Measurements from ENCODE around the gene PTPRU. TPM values are rescaled to one million over a fixed set of nuclear protein-coding genes. Genes with fewer than 3 reads are reported as not detected.

The PTPRU gene
- total RNA-seq, 3 donors from 2014 or later: 1.8 to 14.3 (median 2.2) TPM

DNA sequence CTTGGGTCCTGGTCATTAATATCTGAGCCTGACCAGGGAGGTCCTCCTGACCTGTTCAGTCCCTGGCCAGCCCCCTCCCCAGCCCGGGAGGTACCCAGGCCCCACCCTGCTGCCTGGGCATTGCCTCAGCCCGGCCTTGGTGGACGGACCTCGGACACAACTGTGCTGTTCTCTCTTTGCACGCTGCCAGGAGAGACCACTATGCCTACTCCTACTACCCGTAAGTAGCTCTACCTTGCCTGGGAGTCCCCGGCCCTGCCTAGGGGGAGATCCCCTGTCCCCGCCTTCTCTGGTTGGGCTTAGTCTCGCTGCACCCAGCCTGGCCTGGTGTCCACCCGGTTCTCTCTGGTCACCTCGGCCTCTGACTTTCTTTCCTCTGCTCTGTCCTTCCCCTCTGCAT, 53.2 kb downstream of the PTPRU start:
- Histone ChIP-seq H3K4me3 (no peak overlapping the region), H3K9me3 (no peaks in the 10 kb centered on the region), H3K36me3 (ENCODE audit: low read depth) (no peaks in the 10 kb centered on the region), H3K4me1 (ENCODE audit: low read depth) (no peaks in the 10 kb centered on the region)
- DNase-seq (no peak), ATAC-seq (no peak)
- intact Hi-C loops (cut with DNase I, micrococcal nuclease): no loop called here
- TF ChIP-seq, protein P1, sequence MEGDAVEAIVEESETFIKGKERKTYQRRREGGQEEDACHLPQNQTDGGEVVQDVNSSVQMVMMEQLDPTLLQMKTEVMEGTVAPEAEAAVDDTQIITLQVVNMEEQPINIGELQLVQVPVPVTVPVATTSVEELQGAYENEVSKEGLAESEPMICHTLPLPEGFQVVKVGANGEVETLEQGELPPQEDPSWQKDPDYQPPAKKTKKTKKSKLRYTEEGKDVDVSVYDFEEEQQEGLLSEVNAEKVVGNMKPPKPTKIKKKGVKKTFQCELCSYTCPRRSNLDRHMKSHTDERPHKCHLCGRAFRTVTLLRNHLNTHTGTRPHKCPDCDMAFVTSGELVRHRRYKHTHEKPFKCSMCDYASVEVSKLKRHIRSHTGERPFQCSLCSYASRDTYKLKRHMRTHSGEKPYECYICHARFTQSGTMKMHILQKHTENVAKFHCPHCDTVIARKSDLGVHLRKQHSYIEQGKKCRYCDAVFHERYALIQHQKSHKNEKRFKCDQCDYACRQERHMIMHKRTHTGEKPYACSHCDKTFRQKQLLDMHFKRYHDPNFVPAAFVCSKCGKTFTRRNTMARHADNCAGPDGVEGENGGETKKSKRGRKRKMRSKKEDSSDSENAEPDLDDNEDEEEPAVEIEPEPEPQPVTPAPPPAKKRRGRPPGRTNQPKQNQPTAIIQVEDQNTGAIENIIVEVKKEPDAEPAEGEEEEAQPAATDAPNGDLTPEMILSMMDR (IDR thresholded peaks at IDR 0.05): no peak

DNA sequence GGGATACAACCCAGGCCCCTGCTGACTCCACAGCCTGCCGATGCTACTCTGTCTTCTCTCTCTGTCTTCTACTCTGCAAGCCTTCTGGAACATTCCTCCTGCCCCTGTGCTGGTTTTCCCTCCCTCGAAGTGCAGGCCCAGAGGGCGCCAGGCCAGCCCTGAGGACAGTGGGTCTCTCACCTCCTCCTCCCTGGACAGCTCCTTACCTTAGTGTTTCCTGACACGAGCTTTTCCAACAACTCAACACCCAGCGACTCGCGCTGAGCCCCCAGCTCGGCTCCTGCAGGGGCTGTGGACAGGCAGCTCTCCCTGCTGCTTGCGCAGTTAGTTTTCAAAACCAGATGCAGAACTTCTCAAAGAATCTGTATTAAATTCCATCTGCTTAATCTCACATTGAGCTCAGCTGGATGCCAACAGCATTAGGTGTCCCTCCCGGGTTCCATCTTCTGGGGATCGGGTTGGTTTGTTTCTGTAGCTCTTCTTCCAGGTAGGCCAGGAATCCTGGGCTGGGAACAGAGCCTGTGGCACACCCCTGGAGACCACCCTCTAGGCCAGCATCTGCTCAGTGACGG, 54.2 kb downstream of the PTPRU start:
- Histone ChIP-seq H3K4me3 (no peak overlapping the region), H3K9me3 (no peaks in the 10 kb centered on the region), H3K36me3 (ENCODE audit: low read depth) (no peaks in the 10 kb centered on the region), H3K4me1 (ENCODE audit: low read depth) (no peaks in the 10 kb centered on the region)
- TF ChIP-seq, protein P1 (IDR thresholded peaks at IDR 0.05): no peak
- ATAC-seq (no peak), DNase-seq (no peak)
- intact Hi-C loops (cut with DNase I, micrococcal nuclease): no loop called here

DNA sequence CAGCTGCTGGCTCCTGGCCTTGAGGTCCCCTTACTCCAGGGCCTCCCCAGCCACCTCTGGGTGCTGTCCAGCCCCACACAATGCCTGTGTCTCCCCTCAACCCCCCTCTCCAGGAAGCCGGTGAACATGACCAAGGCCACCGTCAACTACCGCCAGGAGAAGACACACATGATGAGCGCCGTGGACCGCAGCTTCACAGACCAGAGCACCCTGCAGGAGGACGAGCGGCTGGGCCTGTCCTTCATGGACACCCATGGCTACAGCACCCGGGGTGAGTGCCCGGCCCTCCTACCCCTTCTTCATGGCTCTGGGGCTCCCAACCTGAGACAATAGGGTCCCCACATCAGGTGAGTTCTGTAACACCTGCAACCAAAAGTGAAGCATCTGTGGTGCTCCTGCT, 55.4 kb downstream of the PTPRU start:
- H3K36me3 ChIP-seq (ENCODE audit: low read depth): no peaks in the 10 kb centered on the region
- no peak for ATAC-seq
- intact Hi-C loops (cut with DNase I, micrococcal nuclease): no loop called here
- no peak overlapping the region for H3K4me3 ChIP-seq
- TF ChIP-seq, protein P1 (IDR thresholded peaks at IDR 0.05): no peak
- no peaks in the 10 kb centered on the region for H3K9me3 ChIP-seq
- DNase-seq: no peak
- no peaks in the 10 kb centered on the region for H3K4me1 ChIP-seq (ENCODE audit: low read depth)

DNA sequence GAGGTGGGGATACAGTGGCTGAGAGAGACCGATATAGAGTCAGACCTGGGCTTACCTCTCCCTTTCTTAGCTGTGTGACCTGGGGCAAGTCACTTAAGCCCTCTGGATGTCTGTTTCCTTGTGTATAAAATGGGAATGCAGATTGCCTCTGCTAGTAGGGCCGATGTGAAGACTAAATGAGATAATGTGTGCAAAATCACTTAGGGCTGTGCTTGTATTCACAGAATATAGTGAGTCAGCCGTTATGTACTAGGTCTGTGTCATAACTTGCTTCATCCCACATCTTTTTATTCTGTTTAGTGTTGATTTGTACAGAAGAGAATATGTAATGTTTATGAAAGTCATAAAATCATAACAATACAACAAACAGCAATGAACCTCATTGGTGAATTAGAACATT, 56.0 kb downstream of the PTPRU start:
- intact Hi-C loops (cut with DNase I, micrococcal nuclease): no loop called here

DNA sequence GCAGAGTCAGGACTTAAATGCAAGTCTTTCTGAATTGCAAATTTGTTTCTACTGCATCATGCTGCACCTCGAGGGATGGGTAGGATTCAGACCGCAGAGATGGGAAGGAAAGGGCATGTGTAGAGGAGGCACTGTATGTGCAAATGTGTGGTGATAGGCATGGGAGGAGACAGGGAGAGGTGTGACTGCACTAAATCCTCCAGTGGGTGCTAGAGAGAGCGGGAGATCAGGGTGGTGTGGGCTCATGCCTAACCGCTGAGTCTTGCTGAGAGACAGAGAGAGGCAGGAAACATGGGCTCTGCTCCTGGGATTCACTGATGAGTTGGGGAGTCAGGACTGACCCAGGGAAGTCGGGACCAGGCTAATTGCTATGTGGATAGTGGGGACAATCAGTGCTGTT, 61.1 kb downstream of the PTPRU start:
- H3K9me3 ChIP-seq: no peaks in the 10 kb centered on the region
- DNase-seq: no peak
- no peak for ATAC-seq
- no peak overlapping the region for H3K4me3 ChIP-seq
- H3K4me1 ChIP-seq (ENCODE audit: low read depth): no peaks in the 10 kb centered on the region
- intact Hi-C loops (cut with DNase I, micrococcal nuclease): no loop called here
- TF ChIP-seq, protein P1 (IDR thresholded peaks at IDR 0.05): no peak
- no peaks in the 10 kb centered on the region for H3K36me3 ChIP-seq (ENCODE audit: low read depth)

More for the DNA sequence above, 56.0 kb downstream of the PTPRU start:
- TF ChIP-seq, protein P1 (IDR thresholded peaks at IDR 0.05): no peak
- DNase-seq (no peak), ATAC-seq (no peak)
- H3K36me3 ChIP-seq (ENCODE audit: low read depth): no peaks in the 10 kb centered on the region
- H3K9me3 ChIP-seq: no peaks in the 10 kb centered on the region
- H3K4me3 ChIP-seq: no peak overlapping the region
- no peaks in the 10 kb centered on the region for H3K4me1 ChIP-seq (ENCODE audit: low read depth)

DNA sequence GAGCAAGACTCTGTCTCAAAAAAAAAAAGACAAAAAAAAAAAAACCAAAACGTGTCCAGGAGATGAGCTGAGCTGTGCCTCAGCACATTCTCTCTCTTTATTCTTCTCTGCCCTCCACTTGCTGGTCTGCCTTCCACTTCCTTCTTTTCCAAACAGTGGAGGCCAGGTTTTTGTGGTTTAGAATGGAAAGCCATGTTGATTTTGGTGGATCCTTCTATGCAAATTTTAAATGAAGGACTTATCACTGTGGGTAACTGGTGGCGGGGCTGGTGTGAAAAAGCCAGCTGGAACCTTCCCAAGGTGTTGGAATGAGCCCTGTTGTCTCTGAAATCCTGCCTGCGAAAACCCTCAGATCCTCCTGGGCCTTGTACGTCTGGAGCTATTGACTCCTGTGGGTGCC, 61.9 kb downstream of the PTPRU start:
- Histone ChIP-seq H3K36me3 (ENCODE audit: low read depth) (no peaks in the 10 kb centered on the region), H3K9me3 (no peaks in the 10 kb centered on the region), H3K4me1 (ENCODE audit: low read depth) (no peaks in the 10 kb centered on the region), H3K4me3 (no peak overlapping the region)
- DNase-seq: no peak
- TF ChIP-seq, protein P1 (IDR thresholded peaks at IDR 0.05): no peak
- no peak for ATAC-seq
- intact Hi-C loops (cut with DNase I, micrococcal nuclease): no loop called here

Data from mucosa of descending colon (tissue), 3 donors.